Measurements from ENCODE around the gene PRPF6. TPM values are rescaled to one million over a fixed set of nuclear protein-coding genes. Genes with fewer than 3 reads are reported as not detected.

Gene PRPF6
- total and polyA plus RNA-seq, 2 of the 13 experiments (the other 11 are each of a cell fraction or from before 2014, with no cell fraction given) = 63.7 to 101 TPM

- TF ChIP-seq, protein P1, sequence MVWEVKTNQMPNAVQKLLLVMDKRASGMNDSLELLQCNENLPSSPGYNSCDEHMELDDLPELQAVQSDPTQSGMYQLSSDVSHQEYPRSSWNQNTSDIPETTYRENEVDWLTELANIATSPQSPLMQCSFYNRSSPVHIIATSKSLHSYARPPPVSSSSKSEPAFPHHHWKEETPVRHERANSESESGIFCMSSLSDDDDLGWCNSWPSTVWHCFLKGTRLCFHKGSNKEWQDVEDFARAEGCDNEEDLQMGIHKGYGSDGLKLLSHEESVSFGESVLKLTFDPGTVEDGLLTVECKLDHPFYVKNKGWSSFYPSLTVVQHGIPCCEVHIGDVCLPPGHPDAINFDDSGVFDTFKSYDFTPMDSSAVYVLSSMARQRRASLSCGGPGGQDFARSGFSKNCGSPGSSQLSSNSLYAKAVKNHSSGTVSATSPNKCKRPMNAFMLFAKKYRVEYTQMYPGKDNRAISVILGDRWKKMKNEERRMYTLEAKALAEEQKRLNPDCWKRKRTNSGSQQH (CRISPR knock-in tag; IDR thresholded peaks at IDR 0.05; ENCODE audit: low read depth) = no peak
- TF ChIP-seq LCORL (IDR thresholded peaks at IDR 0.05) (no peak), LCORL (CRISPR knock-in tag; IDR thresholded peaks at IDR 0.05) (no peak), ELF3 (CRISPR knock-in tag; IDR thresholded peaks at IDR 0.05) (no peak), ZNF225 (CRISPR knock-in tag; IDR thresholded peaks at IDR 0.05) (0 out of 2 replicates have a peak, but pooled peaks have one; percentile 16), ZNF432 (CRISPR knock-in tag; IDR thresholded peaks at IDR 0.05; ENCODE audit: borderline replicate concordance) (no peak), RBFOX2 (IDR thresholded peaks at IDR 0.05; ENCODE audit: low read depth, low read length) (no peak; the same call in 1 of the 2 replicates), ZNF235 (CRISPR knock-in tag; IDR thresholded peaks at IDR 0.05; ENCODE audit: borderline replicate concordance) (no peak), ZSCAN29 (CRISPR knock-in tag; conservative IDR thresholded peaks at IDR 0.05) (no peak), ELF1 (CRISPR knock-in tag; IDR thresholded peaks at IDR 0.05) (no peak), SIN3B (IDR thresholded peaks at IDR 0.05; ENCODE audit: low read length) (no peak), RNF219 (CRISPR knock-in tag; IDR thresholded peaks at IDR 0.05) (no peak), WIZ (CRISPR knock-in tag; IDR thresholded peaks at IDR 0.05) (no peak), RCOR2 (CRISPR knock-in tag; IDR thresholded peaks at IDR 0.05) (no peak), HDAC2 (CRISPR knock-in tag; IDR thresholded peaks at IDR 0.05) (no peak), ZNF572 (CRISPR knock-in tag; IDR thresholded peaks at IDR 0.05) (no peak), ZNF879 (CRISPR knock-in tag; IDR thresholded peaks at IDR 0.05) (no peak), NFYC (CRISPR knock-in tag; IDR thresholded peaks at IDR 0.05) (no peak), SP5 (CRISPR knock-in tag; IDR thresholded peaks at IDR 0.05; ENCODE audit: borderline replicate concordance, low read depth) (no peak)
- TF ChIP-seq, protein P2, sequence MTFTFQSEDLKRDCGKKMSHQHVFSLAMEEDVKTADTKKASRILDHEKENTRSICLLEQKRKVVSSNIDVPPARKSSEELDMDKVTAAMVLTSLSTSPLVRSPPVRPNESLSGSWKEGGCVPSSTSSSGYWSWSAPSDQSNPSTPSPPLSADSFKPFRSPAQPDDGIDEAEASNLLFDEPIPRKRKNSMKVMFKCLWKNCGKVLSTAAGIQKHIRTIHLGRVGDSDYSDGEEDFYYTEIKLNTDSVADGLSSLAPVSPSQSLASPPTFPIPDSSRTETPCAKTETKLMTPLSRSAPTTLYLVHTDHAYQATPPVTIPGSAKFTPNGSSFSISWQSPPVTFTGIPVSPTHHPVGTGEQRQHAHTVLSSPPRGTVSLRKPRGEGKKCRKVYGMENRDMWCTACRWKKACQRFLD (CRISPR knock-in tag; IDR thresholded peaks at IDR 0.05; ENCODE audit: borderline replicate concordance) = no peak
- TF ChIP-seq, protein P3, sequence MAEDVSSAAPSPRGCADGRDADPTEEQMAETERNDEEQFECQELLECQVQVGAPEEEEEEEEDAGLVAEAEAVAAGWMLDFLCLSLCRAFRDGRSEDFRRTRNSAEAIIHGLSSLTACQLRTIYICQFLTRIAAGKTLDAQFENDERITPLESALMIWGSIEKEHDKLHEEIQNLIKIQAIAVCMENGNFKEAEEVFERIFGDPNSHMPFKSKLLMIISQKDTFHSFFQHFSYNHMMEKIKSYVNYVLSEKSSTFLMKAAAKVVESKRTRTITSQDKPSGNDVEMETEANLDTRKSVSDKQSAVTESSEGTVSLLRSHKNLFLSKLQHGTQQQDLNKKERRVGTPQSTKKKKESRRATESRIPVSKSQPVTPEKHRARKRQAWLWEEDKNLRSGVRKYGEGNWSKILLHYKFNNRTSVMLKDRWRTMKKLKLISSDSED (CRISPR knock-in tag; IDR thresholded peaks at IDR 0.05) = no peak
- TF ChIP-seq, protein P4, sequence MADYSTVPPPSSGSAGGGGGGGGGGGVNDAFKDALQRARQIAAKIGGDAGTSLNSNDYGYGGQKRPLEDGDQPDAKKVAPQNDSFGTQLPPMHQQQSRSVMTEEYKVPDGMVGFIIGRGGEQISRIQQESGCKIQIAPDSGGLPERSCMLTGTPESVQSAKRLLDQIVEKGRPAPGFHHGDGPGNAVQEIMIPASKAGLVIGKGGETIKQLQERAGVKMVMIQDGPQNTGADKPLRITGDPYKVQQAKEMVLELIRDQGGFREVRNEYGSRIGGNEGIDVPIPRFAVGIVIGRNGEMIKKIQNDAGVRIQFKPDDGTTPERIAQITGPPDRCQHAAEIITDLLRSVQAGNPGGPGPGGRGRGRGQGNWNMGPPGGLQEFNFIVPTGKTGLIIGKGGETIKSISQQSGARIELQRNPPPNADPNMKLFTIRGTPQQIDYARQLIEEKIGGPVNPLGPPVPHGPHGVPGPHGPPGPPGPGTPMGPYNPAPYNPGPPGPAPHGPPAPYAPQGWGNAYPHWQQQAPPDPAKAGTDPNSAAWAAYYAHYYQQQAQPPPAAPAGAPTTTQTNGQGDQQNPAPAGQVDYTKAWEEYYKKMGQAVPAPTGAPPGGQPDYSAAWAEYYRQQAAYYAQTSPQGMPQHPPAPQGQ (CRISPR knock-in tag; IDR thresholded peaks at IDR 0.05; ENCODE audit: borderline replicate concordance) = no peak
Measured at GRCh38 chr20:64039293-64040160, 58.6 kb downstream of the PRPF6 start (continued).

All from HepG2 (cell line).